GM12873 (cell line): ENCODE results near the gene NUB1.

Experiments used
- CTCF ChIP-seq: IDR thresholded peaks from 2 replicates; pipeline ENCODE4 v1.5.1; 2012; ENCODE audit warnings: low read depth, mild to moderate bottlenecking, moderate library complexity, low read length, control low read depth; ENCODE audit not compliant: insufficient read depth; ENCODE audit errors: missing control alignments

Gene NUB1

GRCh38 chr7:151341357-151342101 is at the start of gene NUB1:
Gene NUB1, plus strand, starts transcription at chr7:151341812. Its CDS starts 3,538 bp downstream, at chr7:151345350.
- no peak for TF ChIP-seq CTCF

GRCh38 chr7:151292850-151293249 is 48.8 kb upstream of the NUB1 start:
- TF ChIP-seq CTCF: no peak

GRCh38 chr7:151296202-151296992 is 45.2 kb upstream of the NUB1 start:
- TF ChIP-seq CTCF: no peak

- no peak for TF ChIP-seq CTCF
Observed at GRCh38 chr7:151298765-151299164, 42.8 kb upstream of the NUB1 start.

GRCh38 chr7:151299530-151299929 is 42.1 kb upstream of the NUB1 start:
- no peak for TF ChIP-seq CTCF

GRCh38 chr7:151299940-151300645 is 41.5 kb upstream of the NUB1 start:
- no peak for TF ChIP-seq CTCF
